WTC11 (cell line): ENCODE measurements around the gene ARPC5. TPM values are rescaled to one million over a fixed set of nuclear protein-coding genes. Genes with fewer than 3 reads are reported as not detected.

Experiments
- ATAC-seq: fragments of 200-7000 bp; cut with Tn5 transposase; 2 replicates; pipeline ENCODE4 v1.10.0; 2021; ENCODE audit warnings: mild to moderate bottlenecking, moderate library complexity
- CTCF ChIA-PET: fragments of 300-600 bp; sonication (Branson Sonifier 250); formaldehyde crosslinking; loops from one replicate; lab custom pipeline; 2021; ENCODE audit warnings: antibody characterized with exemption; lab: Charles Lee
- POLR2A ChIA-PET: fragments of 350-600 bp; sonication (Branson Sonifier 250); formaldehyde crosslinking; loops from one replicate; lab custom pipeline; 2021; ENCODE audit warnings: antibody characterized with exemption; lab: Charles Lee
- DNase-seq: peaks from one replicate; pipeline ENCODE4 v3.0.0; 2021; ENCODE audit warnings: low spot score
- H3K27ac Mint-ChIP-seq: 2 replicates; pipeline ENCODE4 v1.8.0; 2021; ENCODE audit warnings: mixed read lengths
- H3K27me3 Mint-ChIP-seq: 2 replicates; pipeline ENCODE4 v1.8.0; 2021; ENCODE audit warnings: low read depth, mild to moderate bottlenecking, moderate library complexity, mixed read lengths
- H3K36me3 Mint-ChIP-seq: 2 replicates; pipeline ENCODE4 v1.8.0; 2021; ENCODE audit warnings: mixed read lengths
- H3K4me1 Mint-ChIP-seq: 2 replicates; pipeline ENCODE4 v1.8.0; 2022; ENCODE audit warnings: mixed read lengths
- H3K4me3 Mint-ChIP-seq: 2 replicates; pipeline ENCODE4 v1.8.0; 2021; ENCODE audit warnings: mild to moderate bottlenecking, moderate library complexity, mixed read lengths
- H3K9me3 Mint-ChIP-seq: 2 replicates; pipeline ENCODE4 v1.8.0; 2021; ENCODE audit warnings: mixed read lengths
- CDX4 ChIP-seq: fragments of 250-450 bp; sonication (Bioruptor Pico); IDR thresholded peaks from 2 replicates; pipeline ENCODE4 v1.9.0; 2021; ENCODE audit warnings: moderate library complexity, mild to moderate bottlenecking, inconsistent platforms, borderline replicate concordance
- CREB1 ChIP-seq: sonication (generic); formaldehyde crosslinking; IDR thresholded peaks from 2 replicates; pipeline ENCODE4 v1.8.0; 2023; ENCODE audit warnings: mild to moderate bottlenecking, missing genetic modification reagents
- CTCF ChIP-seq: fragments of 200-600 bp; IDR thresholded peaks from 2 replicates; pipeline ENCODE4 v1.8.0; 2022; ENCODE audit warnings: antibody characterized with exemption
- FOXJ3 ChIP-seq: sonication (generic); formaldehyde crosslinking; IDR thresholded peaks from 2 replicates; pipeline ENCODE4 v1.9.0; 2021; ENCODE audit warnings: missing genetic modification reagents, mild to moderate bottlenecking, borderline replicate concordance
- GRHL2 ChIP-seq: fragments of 250-450 bp; sonication (Bioruptor Pico); IDR thresholded peaks from 2 replicates; pipeline ENCODE4 v1.8.0; 2022; ENCODE audit warnings: mild to moderate bottlenecking, moderate library complexity; ENCODE audit not compliant: insufficient replicate concordance, severe bottlenecking
- GTF2I ChIP-seq: fragments of 250-450 bp; sonication (Bioruptor Pico); conservative IDR thresholded peaks from 2 replicates; pipeline ENCODE4 v1.4.0; 2021; ENCODE audit warnings: mild to moderate bottlenecking
- HMGA2 ChIP-seq: fragments of 250-450 bp; sonication (Bioruptor Pico); IDR thresholded peaks from 2 replicates; pipeline ENCODE4 v1.4.0; 2021; ENCODE audit warnings: mild to moderate bottlenecking, moderate library complexity
- JAZF1 ChIP-seq: fragments of 250-450 bp; sonication (Bioruptor Pico); IDR thresholded peaks from 2 replicates; pipeline ENCODE4 v1.9.0; 2021; ENCODE audit warnings: moderate library complexity, mild to moderate bottlenecking, inconsistent platforms
- MYBL2 ChIP-seq: sonication (generic); formaldehyde crosslinking; IDR thresholded peaks from 2 replicates; pipeline ENCODE4 v1.8.1; 2023; ENCODE audit warnings: mild to moderate bottlenecking, moderate library complexity, missing genetic modification reagents
- NFE2L1 ChIP-seq: sonication (generic); formaldehyde crosslinking; IDR thresholded peaks from 2 replicates; pipeline ENCODE4 v1.8.1; 2023; ENCODE audit warnings: missing genetic modification reagents
- NR2C2 ChIP-seq: sonication (generic); formaldehyde crosslinking; IDR thresholded peaks from 2 replicates; pipeline ENCODE4 v1.8.0; 2022; ENCODE audit warnings: mild to moderate bottlenecking, missing genetic modification reagents
- PREB ChIP-seq: sonication (generic); formaldehyde crosslinking; IDR thresholded peaks from 2 replicates; pipeline ENCODE4 v1.8.1; 2022; ENCODE audit warnings: mild to moderate bottlenecking, missing genetic modification reagents, moderate library complexity, borderline replicate concordance
- RELA ChIP-seq: sonication (generic); formaldehyde crosslinking; IDR thresholded peaks from 2 replicates; pipeline ENCODE4 v1.8.1; 2022; ENCODE audit warnings: missing genetic modification reagents, mild to moderate bottlenecking, borderline replicate concordance
- TP53 ChIP-seq: sonication (generic); formaldehyde crosslinking; IDR thresholded peaks from 2 replicates; pipeline ENCODE4 v1.8.1; 2023; ENCODE audit warnings: mild to moderate bottlenecking, missing genetic modification reagents
- ZBTB21 ChIP-seq: sonication (generic); formaldehyde crosslinking; IDR thresholded peaks from 2 replicates; pipeline ENCODE4 v1.8.1; 2023; ENCODE audit warnings: mild to moderate bottlenecking, missing genetic modification reagents, borderline replicate concordance
- ZNF317 ChIP-seq: sonication (generic); formaldehyde crosslinking; IDR thresholded peaks from 2 replicates; pipeline ENCODE4 v1.8.1; 2023; ENCODE audit warnings: low read depth, mild to moderate bottlenecking, moderate library complexity, missing genetic modification reagents, borderline replicate concordance
- ZNF425 ChIP-seq: fragments of 250-450 bp; sonication (Bioruptor Pico); conservative IDR thresholded peaks from 2 replicates; pipeline ENCODE4 v1.9.0; 2021; ENCODE audit warnings: mild to moderate bottlenecking
- total RNA-seq: library from RNA; stranded (reverse); gene quantifications from 3 replicates; pipeline ENCODE4 v1.2.3, GENCODE V29; 2021
- TF ChIP-seq, protein P1 (sequence below): sonication (generic); formaldehyde crosslinking; IDR thresholded peaks from 2 replicates; pipeline ENCODE4 v1.8.1; 2023; ENCODE audit warnings: mild to moderate bottlenecking, missing genetic modification reagents
- TF ChIP-seq, protein P2 (sequence below): sonication (generic); formaldehyde crosslinking; IDR thresholded peaks from 2 replicates; pipeline ENCODE4 v1.8.0; 2023; ENCODE audit warnings: missing genetic modification reagents
- TF ChIP-seq, protein P3 (sequence below): sonication (generic); formaldehyde crosslinking; IDR thresholded peaks from 2 replicates; pipeline ENCODE4 v1.8.0; 2022; ENCODE audit warnings: mild to moderate bottlenecking, missing genetic modification reagents
- TF ChIP-seq, protein P4 (sequence below): sonication (generic); formaldehyde crosslinking; IDR thresholded peaks from 2 replicates; pipeline ENCODE4 v1.8.1; 2022; ENCODE audit warnings: low read depth, mild to moderate bottlenecking, moderate library complexity, missing genetic modification reagents, borderline replicate concordance

The ARPC5 gene
- total RNA-seq, 1 experiment from 2014 or later = 51.7 TPM

DNA sequence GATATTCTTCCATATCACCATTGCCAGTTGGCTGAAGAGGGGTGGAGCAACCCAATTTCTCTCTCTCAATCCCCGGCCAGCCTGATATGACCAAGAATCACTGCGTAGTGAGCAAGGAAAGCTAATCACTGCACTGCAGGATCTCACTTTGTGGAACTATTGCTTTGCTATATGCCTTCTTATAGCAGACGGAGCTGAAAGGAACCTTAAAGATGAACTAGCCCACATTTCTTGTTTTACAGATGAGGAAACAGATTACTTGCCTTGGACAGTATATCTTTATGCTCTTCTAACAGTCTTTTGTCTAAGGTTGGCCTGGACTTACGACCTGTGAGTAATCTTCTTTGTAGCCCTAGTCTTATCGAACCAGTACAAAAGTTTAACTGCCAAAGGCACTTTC lies 9.9 kb upstream of the ARPC5 start:
- no peak for ATAC-seq
- POLR2A ChIA-PET = no interaction called here

GRCh38 chr1:183642166-183642565 lies 6.6 kb upstream of the ARPC5 start:
- DNase-seq (no peak), ATAC-seq (no peak)
- Mint-ChIP-seq H3K27me3 (peaks cover 1% of the 10 kb centered on the region), H3K4me1 (no peaks in the 10 kb centered on the region), H3K9me3 (no peaks in the 10 kb centered on the region), H3K27ac (no peak overlapping the region), H3K4me3 (no peak overlapping the region), H3K36me3 (no peaks in the 10 kb centered on the region)
- CTCF ChIA-PET = no interaction called here
- TF ChIP-seq, protein P1, sequence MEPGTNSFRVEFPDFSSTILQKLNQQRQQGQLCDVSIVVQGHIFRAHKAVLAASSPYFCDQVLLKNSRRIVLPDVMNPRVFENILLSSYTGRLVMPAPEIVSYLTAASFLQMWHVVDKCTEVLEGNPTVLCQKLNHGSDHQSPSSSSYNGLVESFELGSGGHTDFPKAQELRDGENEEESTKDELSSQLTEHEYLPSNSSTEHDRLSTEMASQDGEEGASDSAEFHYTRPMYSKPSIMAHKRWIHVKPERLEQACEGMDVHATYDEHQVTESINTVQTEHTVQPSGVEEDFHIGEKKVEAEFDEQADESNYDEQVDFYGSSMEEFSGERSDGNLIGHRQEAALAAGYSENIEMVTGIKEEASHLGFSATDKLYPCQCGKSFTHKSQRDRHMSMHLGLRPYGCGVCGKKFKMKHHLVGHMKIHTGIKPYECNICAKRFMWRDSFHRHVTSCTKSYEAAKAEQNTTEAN (CRISPR knock-in tag) = no peak
- no peak for TF ChIP-seq ZBTB21
- no peak for TF ChIP-seq TP53 (CRISPR knock-in tag)
- TF ChIP-seq GRHL2 (CRISPR knock-in tag) = no peak
- no peak for TF ChIP-seq CDX4 (CRISPR knock-in tag)
- TF ChIP-seq ZNF317 (CRISPR knock-in tag) = no peak
- no peak for TF ChIP-seq NFE2L1
- POLR2A ChIA-PET = no interaction called here

More for the DNA sequence above, 9.9 kb upstream of the ARPC5 start:
- H3K27ac Mint-ChIP-seq = no peak overlapping the region
- CTCF ChIA-PET = interaction anchor here (0.6 to 1.3 kb wide), 2 partner anchors 10 to 230 kb away, joined by 3 to 4 read pairs; no protein-coding TSS in a partner anchor
- TF ChIP-seq FOXJ3 (CRISPR knock-in tag) = no peak
- no peak for TF ChIP-seq JAZF1 (CRISPR knock-in tag)
- no peak for TF ChIP-seq PREB (CRISPR knock-in tag)
- no peak for TF ChIP-seq HMGA2 (CRISPR knock-in tag)
- no peak for TF ChIP-seq ZBTB21
- TF ChIP-seq MYBL2 (CRISPR knock-in tag) = no peak
- no peak for TF ChIP-seq TP53 (CRISPR knock-in tag)
- no peak for TF ChIP-seq NR2C2
- TF ChIP-seq, protein P2, sequence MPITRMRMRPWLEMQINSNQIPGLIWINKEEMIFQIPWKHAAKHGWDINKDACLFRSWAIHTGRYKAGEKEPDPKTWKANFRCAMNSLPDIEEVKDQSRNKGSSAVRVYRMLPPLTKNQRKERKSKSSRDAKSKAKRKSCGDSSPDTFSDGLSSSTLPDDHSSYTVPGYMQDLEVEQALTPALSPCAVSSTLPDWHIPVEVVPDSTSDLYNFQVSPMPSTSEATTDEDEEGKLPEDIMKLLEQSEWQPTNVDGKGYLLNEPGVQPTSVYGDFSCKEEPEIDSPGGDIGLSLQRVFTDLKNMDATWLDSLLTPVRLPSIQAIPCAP (CRISPR knock-in tag) = no peak
- TF ChIP-seq CREB1 (CRISPR knock-in tag) = no peak
- TF ChIP-seq RELA = no peak
- TF ChIP-seq, protein P3, sequence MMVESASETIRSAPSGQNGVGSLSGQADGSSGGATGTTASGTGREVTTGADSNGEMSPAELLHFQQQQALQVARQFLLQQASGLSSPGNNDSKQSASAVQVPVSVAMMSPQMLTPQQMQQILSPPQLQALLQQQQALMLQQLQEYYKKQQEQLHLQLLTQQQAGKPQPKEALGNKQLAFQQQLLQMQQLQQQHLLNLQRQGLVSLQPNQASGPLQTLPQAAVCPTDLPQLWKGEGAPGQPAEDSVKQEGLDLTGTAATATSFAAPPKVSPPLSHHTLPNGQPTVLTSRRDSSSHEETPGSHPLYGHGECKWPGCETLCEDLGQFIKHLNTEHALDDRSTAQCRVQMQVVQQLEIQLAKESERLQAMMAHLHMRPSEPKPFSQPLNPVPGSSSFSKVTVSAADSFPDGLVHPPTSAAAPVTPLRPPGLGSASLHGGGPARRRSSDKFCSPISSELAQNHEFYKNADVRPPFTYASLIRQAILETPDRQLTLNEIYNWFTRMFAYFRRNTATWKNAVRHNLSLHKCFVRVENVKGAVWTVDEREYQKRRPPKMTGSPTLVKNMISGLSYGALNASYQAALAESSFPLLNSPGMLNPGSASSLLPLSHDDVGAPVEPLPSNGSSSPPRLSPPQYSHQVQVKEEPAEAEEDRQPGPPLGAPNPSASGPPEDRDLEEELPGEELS (CRISPR knock-in tag) = no peak
- H3K27me3 Mint-ChIP-seq = no peaks in the 10 kb centered on the region
- no peak overlapping the region for H3K4me3 Mint-ChIP-seq
- H3K36me3 Mint-ChIP-seq = no peaks in the 10 kb centered on the region
- no peaks in the 10 kb centered on the region for H3K4me1 Mint-ChIP-seq
- H3K9me3 Mint-ChIP-seq = no peaks in the 10 kb centered on the region
- DNase-seq = no peak

DNA sequence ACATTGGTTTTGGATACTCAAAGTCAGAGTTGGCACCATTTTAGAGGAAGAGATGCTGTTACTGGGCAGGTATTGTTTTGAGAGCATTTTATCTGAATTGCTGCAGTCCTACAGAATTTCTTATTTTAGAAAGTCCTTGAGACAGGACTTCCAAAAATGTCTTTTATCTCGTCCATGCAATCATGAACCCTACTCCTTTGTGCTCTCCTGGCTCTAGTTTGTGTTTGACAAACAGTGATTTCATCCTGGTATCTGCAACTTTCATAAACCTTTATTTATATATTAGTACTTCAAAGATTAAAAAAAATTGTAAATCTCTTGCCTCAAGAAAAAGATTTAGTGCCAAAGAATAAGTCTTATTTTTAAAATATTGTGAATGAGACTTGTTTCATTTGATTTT lies 4.6 kb upstream of the ARPC5 start:
- Mint-ChIP-seq H3K9me3 (no peaks in the 10 kb centered on the region), H3K4me3 (no peak overlapping the region), H3K36me3 (no peaks in the 10 kb centered on the region), H3K27me3 (peaks cover 15% of the 10 kb centered on the region), H3K4me1 (peaks cover 9% of the 10 kb centered on the region), H3K27ac (no peak overlapping the region)
- POLR2A ChIA-PET = no interaction called here
- TF ChIP-seq CTCF (no peak), GTF2I (CRISPR knock-in tag) (no peak), ZNF425 (no peak)
- TF ChIP-seq, protein P4, sequence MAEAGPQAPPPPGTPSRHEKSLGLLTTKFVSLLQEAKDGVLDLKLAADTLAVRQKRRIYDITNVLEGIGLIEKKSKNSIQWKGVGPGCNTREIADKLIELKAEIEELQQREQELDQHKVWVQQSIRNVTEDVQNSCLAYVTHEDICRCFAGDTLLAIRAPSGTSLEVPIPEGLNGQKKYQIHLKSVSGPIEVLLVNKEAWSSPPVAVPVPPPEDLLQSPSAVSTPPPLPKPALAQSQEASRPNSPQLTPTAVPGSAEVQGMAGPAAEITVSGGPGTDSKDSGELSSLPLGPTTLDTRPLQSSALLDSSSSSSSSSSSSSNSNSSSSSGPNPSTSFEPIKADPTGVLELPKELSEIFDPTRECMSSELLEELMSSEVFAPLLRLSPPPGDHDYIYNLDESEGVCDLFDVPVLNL = no peak
- CTCF ChIA-PET = interaction anchor here (1.2 kb wide), 1 partner anchor 16 kb away, joined by 4 read pairs; no protein-coding TSS in a partner anchor
- no peak for ATAC-seq
- DNase-seq = no peak
